COLO668 (cell line): ENCODE data around the gene PAPSS2.
A peak's percentile ranks its signal among the peaks of the same experiment; 100 is the strongest.
"Not testable (repeated sequence)": the region's sequence is repeated elsewhere in the genome, so short reads cannot be mapped to it uniquely, and the experiment has no call there.

Experiments
- DNase-seq: peaks from one replicate; lab custom pipeline; 2025; ENCODE audit not compliant: unreplicated experiment; lab: John Stamatoyannopoulos, UW

PAPSS2 gene

GRCh38 chr10:87642486-87642885 lies 17.2 kb upstream of the PAPSS2 start:
- DNase-seq = no peak

- no peak for DNase-seq
Measured at GRCh38 chr10:87642988-87643387, 16.7 kb upstream of the PAPSS2 start.

- DNase-seq = no peak
Measured at GRCh38 chr10:87643920-87644319, 15.8 kb upstream of the PAPSS2 start.

GRCh38 chr10:87644500-87644899 lies 15.2 kb upstream of the PAPSS2 start:
- DNase-seq = not testable (repeated sequence)

GRCh38 chr10:87646192-87646909 lies 13.3 kb upstream of the PAPSS2 start:
- no peak for DNase-seq

- no peak for DNase-seq
Measured at GRCh38 chr10:87646935-87647334, 12.7 kb upstream of the PAPSS2 start.

- DNase-seq = no peak
Measured at GRCh38 chr10:87650838-87651589, 8.7 kb upstream of the PAPSS2 start.

GRCh38 chr10:87651801-87652200 lies 7.9 kb upstream of the PAPSS2 start:
- no peak for DNase-seq

- DNase-seq = no peak
Measured at GRCh38 chr10:87652261-87652660, 7.4 kb upstream of the PAPSS2 start.

GRCh38 chr10:87654212-87654611 lies 5.5 kb upstream of the PAPSS2 start:
- peak; percentile 10 for DNase-seq

GRCh38 chr10:87656431-87657072 lies 3.1 kb upstream of the PAPSS2 start:
- no peak for DNase-seq

- no peak for DNase-seq
Measured at GRCh38 chr10:87657371-87657770, 2.3 kb upstream of the PAPSS2 start.

- DNase-seq = peak; percentile 16
Measured at GRCh38 chr10:87658321-87658795, 1.3 kb upstream of the PAPSS2 start.

GRCh38 chr10:87658858-87659555 lies 671 bp upstream of the PAPSS2 start:
- no peak for DNase-seq

- no peak for DNase-seq
Measured at GRCh38 chr10:87660484-87661133, 931 bp downstream of the PAPSS2 start.

GRCh38 chr10:87661861-87662785 lies 2.4 kb downstream of the PAPSS2 start:
- no peak for DNase-seq

GRCh38 chr10:87664276-87664701 lies 4.6 kb downstream of the PAPSS2 start:
- DNase-seq = no peak

GRCh38 chr10:87667493-87667892 lies 7.8 kb downstream of the PAPSS2 start:
- DNase-seq = no peak

GRCh38 chr10:87668324-87669074 lies 8.8 kb downstream of the PAPSS2 start:
- no peak for DNase-seq
